ENCODE results near the gene TFR2.
A peak's percentile ranks its signal among the peaks of the same experiment; 100 is the strongest.

The TFR2 gene

GRCh38 chr7:100641860-100642533 lies 645 bp upstream of the TFR2 start:
- DNase-seq (ENCODE audit: low read depth) = no peak
- H3K4me3 ChIP-seq (ENCODE audit: low read depth, low read length) = no peak overlapping the region
- TF ChIP-seq CTCF (IDR thresholded peaks at IDR 0.05; ENCODE audit: control insufficient read depth, extremely low read depth, insufficient read depth) = no peak

GRCh38 chr7:100640517-100641440 lies 573 bp downstream of the TFR2 start:
- no peak overlapping the region for H3K4me3 ChIP-seq (ENCODE audit: low read depth, low read length)
- DNase-seq (ENCODE audit: low read depth) = no peak
- TF ChIP-seq CTCF (IDR thresholded peaks at IDR 0.05; ENCODE audit: control insufficient read depth, extremely low read depth, insufficient read depth) = no peak

GRCh38 chr7:100639995-100640516 lies 1.3 kb downstream of the TFR2 start:
- no peak for TF ChIP-seq CTCF (IDR thresholded peaks at IDR 0.05; ENCODE audit: control insufficient read depth, extremely low read depth, insufficient read depth)
- no peak for DNase-seq (ENCODE audit: low read depth)
- H3K4me3 ChIP-seq (ENCODE audit: low read depth, low read length) = no peak overlapping the region

GRCh38 chr7:100632951-100633717 lies 8.2 kb downstream of the TFR2 start:
- H3K4me3 ChIP-seq (ENCODE audit: low read depth, low read length) = peak overlapping the region; percentile 42
- DNase-seq (ENCODE audit: low read depth) = no peak
- TF ChIP-seq CTCF (IDR thresholded peaks at IDR 0.05; ENCODE audit: control insufficient read depth, extremely low read depth, insufficient read depth) = peak; percentile 22; the same call in 1 of the 2 replicates

GRCh38 chr7:100630066-100630465 lies 11.3 kb downstream of the TFR2 start:
- no peak for TF ChIP-seq CTCF (IDR thresholded peaks at IDR 0.05; ENCODE audit: control insufficient read depth, extremely low read depth, insufficient read depth)
- H3K4me3 ChIP-seq (ENCODE audit: low read depth, low read length) = no peak overlapping the region
- DNase-seq (ENCODE audit: low read depth) = no peak

GRCh38 chr7:100629117-100629716 lies 12.1 kb downstream of the TFR2 start:
- no peak overlapping the region for H3K4me3 ChIP-seq (ENCODE audit: low read depth, low read length)
- DNase-seq (ENCODE audit: low read depth) = no peak
- 0 out of 2 replicates have a peak, but pooled peaks have one; percentile 4 for TF ChIP-seq CTCF (IDR thresholded peaks at IDR 0.05; ENCODE audit: control insufficient read depth, extremely low read depth, insufficient read depth)

Measured in LNCaP clone FGC (cell line).